Astrocyte (in vitro differentiated cells and primary cell): ENCODE data around the gene MCF2L2. TPM values are rescaled to one million over a fixed set of nuclear protein-coding genes. Genes with fewer than 3 reads are reported as not detected.

Source experiments
- DNase-seq: peaks from one replicate; pipeline ENCODE4 v3.0.0-alpha.2; 2010; ENCODE audit warnings: low read depth
- FAIRE-seq: peaks from 2 replicates; lab custom pipeline; 2011; peaks lifted over from hg19 to GRCh38; lab: Jason Lieb, UNC
- H2AFZ ChIP-seq: 2 replicates; pipeline ENCODE4 v1.6.0; 2012; ENCODE audit warnings: low read depth, low read length, inconsistent platforms
- H3K27ac ChIP-seq: 2 replicates; pipeline ENCODE4 v1.5.1; 2011; ENCODE audit warnings: low read depth, low read length, inconsistent platforms
- H3K27me3 ChIP-seq: 2 replicates; pipeline ENCODE4 v1.6.0; 2011; ENCODE audit warnings: low read length, inconsistent platforms; ENCODE audit not compliant: insufficient read depth
- H3K36me3 ChIP-seq: 2 replicates; pipeline ENCODE4 v1.5.1; 2011; ENCODE audit warnings: low read length, inconsistent platforms; ENCODE audit not compliant: insufficient read depth
- H3K4me1 ChIP-seq: 2 replicates; pipeline ENCODE4 v1.5.1; 2011; ENCODE audit warnings: low read length, inconsistent platforms; ENCODE audit not compliant: insufficient read depth
- H3K4me2 ChIP-seq: 2 replicates; pipeline ENCODE4 v1.6.0; 2012; ENCODE audit warnings: low read length, inconsistent platforms
- H3K4me3 ChIP-seq: 2 replicates; pipeline ENCODE4 v1.5.1; 2011; ENCODE audit warnings: low read depth, mild to moderate bottlenecking, low read length, inconsistent platforms; ENCODE audit not compliant: insufficient read depth
- H3K79me2 ChIP-seq: 2 replicates; pipeline ENCODE4 v1.6.0; 2012; ENCODE audit warnings: mild to moderate bottlenecking, low read length, inconsistent platforms; ENCODE audit not compliant: insufficient read depth
- H3K9ac ChIP-seq: 2 replicates; pipeline ENCODE4 v1.6.0; 2012; ENCODE audit warnings: mild to moderate bottlenecking, low read length, inconsistent platforms
- H3K9me3 ChIP-seq: 2 replicates; pipeline ENCODE4 v1.5.1; 2012; ENCODE audit warnings: low read depth, mild to moderate bottlenecking, low read length, inconsistent platforms; ENCODE audit not compliant: insufficient read depth
- H4K20me1 ChIP-seq: 2 replicates; pipeline ENCODE4 v1.6.0; 2012; ENCODE audit warnings: low read length, inconsistent platforms; ENCODE audit not compliant: insufficient read depth
- H3K27ac Mint-ChIP-seq: one replicate; pipeline ENCODE4 v1.8.0; 2021; ENCODE audit warnings: mild to moderate bottlenecking, mixed read lengths; ENCODE audit not compliant: unreplicated experiment
- H3K27me3 Mint-ChIP-seq: one replicate; pipeline ENCODE4 v1.8.0; 2021; ENCODE audit warnings: low read depth, mixed read lengths; ENCODE audit not compliant: unreplicated experiment
- H3K36me3 Mint-ChIP-seq: one replicate; pipeline ENCODE4 v1.8.0; 2021; ENCODE audit warnings: low read depth, mixed read lengths; ENCODE audit not compliant: unreplicated experiment
- H3K4me1 Mint-ChIP-seq: one replicate; pipeline ENCODE4 v1.8.0; 2021; ENCODE audit warnings: low read depth, mixed read lengths; ENCODE audit not compliant: unreplicated experiment
- H3K4me3 Mint-ChIP-seq: one replicate; pipeline ENCODE4 v1.8.0; 2021; ENCODE audit warnings: mild to moderate bottlenecking, moderate library complexity, mixed read lengths; ENCODE audit not compliant: unreplicated experiment
- H3K9me3 Mint-ChIP-seq: one replicate; pipeline ENCODE4 v1.8.0; 2021; ENCODE audit warnings: mild to moderate bottlenecking, mixed read lengths; ENCODE audit not compliant: unreplicated experiment
- EZH2 ChIP-seq: IDR thresholded peaks from 2 replicates; pipeline ENCODE4 v1.6.1; 2012; ENCODE audit warnings: mild to moderate bottlenecking, low read length, inconsistent platforms; ENCODE audit not compliant: insufficient read depth
- total RNA-seq: library from RNA; stranded (reverse); gene quantifications from 2 replicates; pipeline ENCODE4 v1.2.1, GENCODE V29; 2021
- TF ChIP-seq, protein P1 (sequence below): IDR thresholded peaks from 2 replicates; pipeline ENCODE4 v1.5.1; 2011; ENCODE audit warnings: low read depth, mild to moderate bottlenecking, inconsistent platforms, low read length, moderate library complexity; ENCODE audit not compliant: insufficient read depth

MCF2L2 gene
- total RNA-seq, 1 donor from 2014 or later: 0.89 TPM

DNA sequence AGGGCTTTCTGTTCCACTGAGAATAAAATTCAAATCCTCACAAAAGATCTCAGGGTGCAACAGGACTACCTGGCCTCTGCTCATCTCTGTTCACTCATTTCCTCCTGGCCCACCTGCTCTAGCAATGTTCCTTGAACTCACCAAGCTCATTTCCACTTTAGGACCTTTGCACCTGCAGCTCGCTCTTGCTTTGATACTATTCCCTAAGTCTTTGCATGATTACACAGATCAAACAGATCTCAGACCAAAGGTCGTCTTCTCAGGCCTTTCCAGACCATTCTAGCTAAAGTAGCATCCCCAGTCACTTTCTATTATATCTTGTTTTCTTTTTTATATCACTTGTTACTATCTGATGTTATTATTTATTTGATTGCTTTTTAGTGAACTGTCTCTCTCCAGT, 120.7 kb downstream of the MCF2L2 start:
- Mint-ChIP-seq H3K27ac (peak overlapping the region; percentile 86), H3K36me3 (peaks cover 3% of the 10 kb centered on the region), H3K4me3 (peak overlapping the region; percentile 36), H3K9me3 (no peaks in the 10 kb centered on the region), H3K27me3 (no peaks in the 10 kb centered on the region), H3K4me1 (peaks cover 25% of the 10 kb centered on the region)
- FAIRE-seq (no peak), DNase-seq (no peak)
- Histone ChIP-seq H2AFZ (no peak overlapping the region), H3K4me3 (no peak overlapping the region), H3K4me2 (no peak overlapping the region), H3K27me3 (no peaks in the 10 kb centered on the region), H4K20me1 (no peaks in the 10 kb centered on the region), H3K27ac (no peak overlapping the region), H3K79me2 (no peaks in the 10 kb centered on the region), H3K9ac (no peak overlapping the region), H3K9me3 (no peaks in the 10 kb centered on the region), H3K4me1 (peaks cover 13% of the 10 kb centered on the region), H3K36me3 (no peaks in the 10 kb centered on the region)
- TF ChIP-seq, protein P1, sequence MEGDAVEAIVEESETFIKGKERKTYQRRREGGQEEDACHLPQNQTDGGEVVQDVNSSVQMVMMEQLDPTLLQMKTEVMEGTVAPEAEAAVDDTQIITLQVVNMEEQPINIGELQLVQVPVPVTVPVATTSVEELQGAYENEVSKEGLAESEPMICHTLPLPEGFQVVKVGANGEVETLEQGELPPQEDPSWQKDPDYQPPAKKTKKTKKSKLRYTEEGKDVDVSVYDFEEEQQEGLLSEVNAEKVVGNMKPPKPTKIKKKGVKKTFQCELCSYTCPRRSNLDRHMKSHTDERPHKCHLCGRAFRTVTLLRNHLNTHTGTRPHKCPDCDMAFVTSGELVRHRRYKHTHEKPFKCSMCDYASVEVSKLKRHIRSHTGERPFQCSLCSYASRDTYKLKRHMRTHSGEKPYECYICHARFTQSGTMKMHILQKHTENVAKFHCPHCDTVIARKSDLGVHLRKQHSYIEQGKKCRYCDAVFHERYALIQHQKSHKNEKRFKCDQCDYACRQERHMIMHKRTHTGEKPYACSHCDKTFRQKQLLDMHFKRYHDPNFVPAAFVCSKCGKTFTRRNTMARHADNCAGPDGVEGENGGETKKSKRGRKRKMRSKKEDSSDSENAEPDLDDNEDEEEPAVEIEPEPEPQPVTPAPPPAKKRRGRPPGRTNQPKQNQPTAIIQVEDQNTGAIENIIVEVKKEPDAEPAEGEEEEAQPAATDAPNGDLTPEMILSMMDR: no peak
- no peak for TF ChIP-seq EZH2

DNA sequence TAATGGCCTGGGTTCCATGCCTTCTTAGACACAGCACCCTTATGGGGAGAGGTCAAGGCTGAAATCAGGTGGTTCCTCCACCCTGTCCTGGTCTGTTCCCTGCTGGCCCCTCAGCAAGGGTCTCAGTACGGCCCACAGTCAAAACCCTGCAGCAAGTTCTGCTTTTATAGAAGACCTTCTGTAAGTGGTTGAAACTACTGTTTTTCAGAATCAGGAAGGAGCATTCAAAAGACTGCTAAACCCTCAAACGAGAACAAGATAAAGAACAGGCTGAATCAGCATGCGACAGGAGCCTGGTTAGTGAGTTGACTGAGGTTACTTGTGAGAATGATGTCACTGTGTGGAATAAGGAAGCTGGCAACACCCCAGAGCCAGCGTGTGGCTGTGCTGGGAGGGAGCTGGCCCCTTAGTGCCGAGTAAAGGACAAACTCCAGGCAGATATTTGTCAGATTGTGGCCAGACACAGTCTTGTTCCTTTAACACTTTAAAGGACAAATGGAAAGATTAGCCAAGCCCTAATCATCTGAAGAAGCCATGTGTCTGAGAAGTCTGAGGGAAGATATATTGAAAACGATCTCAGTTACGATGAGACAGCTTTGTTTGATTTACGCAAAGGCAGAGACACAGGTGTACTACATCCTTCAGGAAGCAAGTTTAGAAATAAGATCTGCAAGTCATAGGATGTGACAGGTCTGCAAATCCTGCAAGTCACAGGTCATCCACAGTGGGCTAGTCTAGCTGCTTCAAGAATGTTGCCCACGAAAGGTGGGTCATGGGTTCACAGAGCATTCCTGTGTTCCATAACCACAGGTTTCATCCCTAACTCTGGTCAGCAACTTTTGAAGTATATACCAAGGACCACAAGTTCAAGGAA, 121.4 kb downstream of the MCF2L2 start:
- Histone ChIP-seq H4K20me1 (no peaks in the 10 kb centered on the region), H3K79me2 (no peaks in the 10 kb centered on the region), H3K27me3 (no peaks in the 10 kb centered on the region), H3K27ac (no peak overlapping the region), H3K36me3 (no peaks in the 10 kb centered on the region), H3K9me3 (no peaks in the 10 kb centered on the region), H2AFZ (peak overlapping the region; percentile 47), H3K4me1 (peaks cover 16% of the 10 kb centered on the region), H3K4me3 (no peak overlapping the region), H3K9ac (no peak overlapping the region), H3K4me2 (peak overlapping the region; percentile 60)
- DNase-seq: peak; percentile 78
- no peak for TF ChIP-seq EZH2
- TF ChIP-seq, protein P1: no peak
- Mint-ChIP-seq H3K27ac (peak overlapping the region; percentile 86), H3K4me1 (peaks cover 29% of the 10 kb centered on the region), H3K27me3 (no peaks in the 10 kb centered on the region), H3K9me3 (no peaks in the 10 kb centered on the region), H3K4me3 (peak overlapping the region; percentile 36), H3K36me3 (peaks cover 1% of the 10 kb centered on the region)
- FAIRE-seq: no peak

DNA sequence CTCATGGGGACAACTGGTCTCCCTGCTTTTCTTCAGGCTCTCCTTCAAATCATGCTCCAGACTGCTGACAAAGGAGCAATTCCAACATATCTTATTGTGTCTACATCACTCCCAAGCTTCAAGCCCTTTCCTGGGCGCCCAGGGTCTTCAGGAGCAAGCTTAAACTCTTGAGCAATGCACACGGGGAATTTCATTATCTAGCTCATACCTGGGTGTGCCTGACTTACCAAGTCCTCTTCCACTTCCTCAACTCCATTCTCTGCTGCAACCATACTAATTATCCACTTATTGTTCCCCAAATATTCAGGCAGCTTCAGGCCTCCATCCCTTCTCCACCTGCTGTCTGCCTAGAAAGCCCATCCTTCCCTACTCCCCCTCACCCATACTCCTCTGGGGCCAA, 124.7 kb downstream of the MCF2L2 start:
- no peak for DNase-seq
- Histone ChIP-seq H3K9me3 (no peaks in the 10 kb centered on the region), H3K27ac (no peak overlapping the region), H3K27me3 (no peaks in the 10 kb centered on the region), H3K4me1 (peaks cover 33% of the 10 kb centered on the region), H3K36me3 (no peaks in the 10 kb centered on the region), H3K4me2 (no peak overlapping the region), H3K4me3 (no peak overlapping the region), H3K9ac (no peak overlapping the region), H2AFZ (no peak overlapping the region), H3K79me2 (no peaks in the 10 kb centered on the region), H4K20me1 (no peaks in the 10 kb centered on the region)
- H3K27ac Mint-ChIP-seq: no peak overlapping the region
- no peak for FAIRE-seq
- TF ChIP-seq EZH2: no peak
- TF ChIP-seq, protein P1: no peak
- no peak overlapping the region for H3K4me3 Mint-ChIP-seq
- H3K4me1 Mint-ChIP-seq: peaks cover 46% of the 10 kb centered on the region
- peaks cover 1% of the 10 kb centered on the region for H3K36me3 Mint-ChIP-seq
- no peaks in the 10 kb centered on the region for H3K9me3 Mint-ChIP-seq
- H3K27me3 Mint-ChIP-seq: no peaks in the 10 kb centered on the region
